ENCODE results near the gene SLC39A10. TPM values are rescaled to one million over a fixed set of nuclear protein-coding genes. Genes with fewer than 3 reads are reported as not detected.
"Not testable (repeated sequence)": the region's sequence is repeated elsewhere in the genome, so short reads cannot be mapped to it uniquely, and the experiment has no call there.

Gene SLC39A10
- total RNA-seq, 1 donor from 2014 or later = 62.0 TPM

DNA sequence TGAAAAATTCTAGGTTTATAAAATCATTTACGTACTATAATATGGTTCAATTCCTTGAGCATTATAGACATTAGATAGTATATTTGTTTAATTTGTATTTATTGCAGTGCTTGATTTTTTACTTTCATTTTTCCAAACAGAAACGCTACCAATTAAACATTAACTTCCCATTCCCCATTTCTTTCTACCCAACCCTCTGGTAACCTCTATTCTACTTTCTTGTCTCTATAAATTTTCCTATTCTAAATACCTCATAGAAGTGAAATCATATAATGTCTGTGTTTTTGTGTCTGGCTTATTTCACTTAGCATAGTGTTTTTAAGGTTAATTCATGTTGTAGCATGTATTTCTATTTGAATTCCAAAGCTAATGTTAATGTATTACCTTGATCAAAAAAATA, 11.6 kb upstream of the SLC39A10 start:
- Mint-ChIP-seq H3K36me3 (ENCODE audit: low read depth, unreplicated experiment) (no peaks in the 10 kb centered on the region), H3K27me3 (ENCODE audit: unreplicated experiment) (no peaks in the 10 kb centered on the region), H3K27ac (ENCODE audit: unreplicated experiment) (no peak overlapping the region), H3K4me3 (ENCODE audit: unreplicated experiment) (no peak overlapping the region), H3K4me1 (ENCODE audit: unreplicated experiment) (peaks cover 3% of the 10 kb centered on the region), H3K9me3 (ENCODE audit: unreplicated experiment) (no peaks in the 10 kb centered on the region)
- TF ChIP-seq CTCF (IDR thresholded peaks at IDR 0.05; ENCODE audit: unreplicated experiment) = no peak
- no peak for DNase-seq (ENCODE audit: low spot score)

GRCh38 chr2:195646424-195646823, 10.6 kb upstream of the SLC39A10 start:
- Mint-ChIP-seq H3K4me3 (ENCODE audit: unreplicated experiment) (no peak overlapping the region), H3K4me1 (ENCODE audit: unreplicated experiment) (no peaks in the 10 kb centered on the region), H3K27me3 (ENCODE audit: unreplicated experiment) (no peaks in the 10 kb centered on the region), H3K9me3 (ENCODE audit: unreplicated experiment) (no peaks in the 10 kb centered on the region), H3K36me3 (ENCODE audit: low read depth, unreplicated experiment) (no peaks in the 10 kb centered on the region), H3K27ac (ENCODE audit: unreplicated experiment) (no peak overlapping the region)
- DNase-seq (ENCODE audit: low spot score) = no peak
- TF ChIP-seq CTCF (IDR thresholded peaks at IDR 0.05; ENCODE audit: unreplicated experiment) = no peak

GRCh38 chr2:195647302-195647701, 9.7 kb upstream of the SLC39A10 start:
- Mint-ChIP-seq H3K27ac (ENCODE audit: unreplicated experiment) (no peak overlapping the region), H3K4me3 (ENCODE audit: unreplicated experiment) (no peak overlapping the region), H3K9me3 (ENCODE audit: unreplicated experiment) (no peaks in the 10 kb centered on the region), H3K36me3 (ENCODE audit: low read depth, unreplicated experiment) (no peaks in the 10 kb centered on the region), H3K27me3 (ENCODE audit: unreplicated experiment) (no peaks in the 10 kb centered on the region), H3K4me1 (ENCODE audit: unreplicated experiment) (no peaks in the 10 kb centered on the region)
- no peak for TF ChIP-seq CTCF (IDR thresholded peaks at IDR 0.05; ENCODE audit: unreplicated experiment)
- DNase-seq (ENCODE audit: low spot score) = no peak

DNA sequence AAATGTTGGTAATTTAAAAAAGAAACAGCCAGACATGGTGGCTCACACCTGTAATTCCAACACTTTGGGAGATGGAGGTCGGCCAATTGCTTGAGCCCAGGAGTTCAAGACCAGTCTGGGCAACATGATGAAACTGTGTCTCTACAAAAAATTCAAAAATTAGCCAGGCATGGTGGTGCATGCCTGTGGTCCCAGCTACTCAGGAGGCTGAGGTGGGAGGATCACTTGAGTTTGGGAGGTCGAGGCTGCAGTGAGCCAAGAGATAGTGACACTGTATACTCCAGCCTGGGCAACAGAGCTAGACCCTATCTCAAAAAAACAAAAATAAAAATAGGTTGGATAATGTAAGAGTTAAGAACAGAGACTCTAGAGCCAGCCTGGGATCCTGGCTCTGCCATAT, 8.7 kb upstream of the SLC39A10 start:
- H3K27ac Mint-ChIP-seq (ENCODE audit: unreplicated experiment); DNase-seq (ENCODE audit: low spot score); H3K36me3 Mint-ChIP-seq (ENCODE audit: low read depth, unreplicated experiment); H3K9me3 Mint-ChIP-seq (ENCODE audit: unreplicated experiment); H3K27me3 Mint-ChIP-seq (ENCODE audit: unreplicated experiment); H3K4me1 Mint-ChIP-seq (ENCODE audit: unreplicated experiment); H3K4me3 Mint-ChIP-seq (ENCODE audit: unreplicated experiment): not testable (repeated sequence)

- Mint-ChIP-seq H3K27me3 (ENCODE audit: unreplicated experiment) (no peaks in the 10 kb centered on the region), H3K9me3 (ENCODE audit: unreplicated experiment) (no peaks in the 10 kb centered on the region), H3K27ac (ENCODE audit: unreplicated experiment) (no peak overlapping the region), H3K4me3 (ENCODE audit: unreplicated experiment) (no peak overlapping the region), H3K36me3 (ENCODE audit: low read depth, unreplicated experiment) (no peaks in the 10 kb centered on the region), H3K4me1 (ENCODE audit: unreplicated experiment) (no peaks in the 10 kb centered on the region)
- TF ChIP-seq CTCF (IDR thresholded peaks at IDR 0.05; ENCODE audit: unreplicated experiment) = no peak
- DNase-seq (ENCODE audit: low spot score) = no peak
Measured at GRCh38 chr2:195648787-195649186, 8.2 kb upstream of the SLC39A10 start.
